NK-92 treated with Interleukin-12 subunit alpha and Interleukin-12 subunit beta, amount 100 ng/mL, for 24 hours (cell line): ENCODE measurements around the gene SLC41A3.

Source experiments
- DNase-seq: peaks from one replicate; lab custom pipeline; 2025; lab: John Stamatoyannopoulos, UW

Gene SLC41A3

GRCh38 chr3:126026761-126027160, 57.2 kb downstream of the SLC41A3 start:
- DNase-seq, result no peak

GRCh38 chr3:126026277-126026751, 57.6 kb downstream of the SLC41A3 start:
- peak; percentile 28 for DNase-seq

GRCh38 chr3:126025862-126026261, 58.1 kb downstream of the SLC41A3 start:
- DNase-seq, result no peak

- DNase-seq, result peak; percentile 38
These were observed 58.7 kb downstream of the SLC41A3 start for GRCh38 chr3:126025116-126025729.

GRCh38 chr3:126024049-126024854, 59.7 kb downstream of the SLC41A3 start:
- DNase-seq, result no peak

GRCh38 chr3:126023390-126023789, 60.5 kb downstream of the SLC41A3 start:
- no peak for DNase-seq

- no peak for DNase-seq
These were observed 61.1 kb downstream of the SLC41A3 start for GRCh38 chr3:126022741-126023359.

GRCh38 chr3:126021702-126022101, 62.2 kb downstream of the SLC41A3 start:
- no peak for DNase-seq

GRCh38 chr3:126021224-126021623, 62.7 kb downstream of the SLC41A3 start:
- DNase-seq, result no peak

GRCh38 chr3:126019683-126020082, 64.2 kb downstream of the SLC41A3 start:
- DNase-seq, result no peak

- DNase-seq, result no peak
These were observed 64.9 kb downstream of the SLC41A3 start for GRCh38 chr3:126018995-126019394.

- DNase-seq, result no peak
These were observed 65.4 kb downstream of the SLC41A3 start for GRCh38 chr3:126018545-126018944.

- DNase-seq, result no peak
These were observed 66.6 kb downstream of the SLC41A3 start for GRCh38 chr3:126017362-126017761.

GRCh38 chr3:126016616-126017015, 67.3 kb downstream of the SLC41A3 start:
- DNase-seq, result no peak

- DNase-seq, result no peak
These were observed 68.8 kb downstream of the SLC41A3 start for GRCh38 chr3:126015075-126015474.

- no peak for DNase-seq
These were observed 69.7 kb downstream of the SLC41A3 start for GRCh38 chr3:126014252-126014651.

- DNase-seq, result no peak
These were observed 70.2 kb downstream of the SLC41A3 start for GRCh38 chr3:126013751-126014156.

GRCh38 chr3:126009181-126009580, 74.7 kb downstream of the SLC41A3 start:
- no peak for DNase-seq

GRCh38 chr3:126008219-126008618, 75.7 kb downstream of the SLC41A3 start:
- no peak for DNase-seq

- no peak for DNase-seq
These were observed 78.0 kb downstream of the SLC41A3 start for GRCh38 chr3:126005951-126006350.

- no peak for DNase-seq
These were observed 79.2 kb downstream of the SLC41A3 start for GRCh38 chr3:126004692-126005091.

GRCh38 chr3:126004217-126004616, 79.7 kb downstream of the SLC41A3 start:
- no peak for DNase-seq
